Retina (tissue), 1 donor: Measurements from ENCODE around the gene EYA4.
"Not testable (repeated sequence)": the region's sequence is repeated elsewhere in the genome, so short reads cannot be mapped to it uniquely, and the experiment has no call there.

Experiments
- DNase-seq: peaks from one replicate; pipeline ENCODE4 v3.0.0-alpha.2; 2016

Gene EYA4

GRCh38 chr6:133541040-133541439, 299.9 kb downstream of the EYA4 start:
- no peak for DNase-seq

DNA sequence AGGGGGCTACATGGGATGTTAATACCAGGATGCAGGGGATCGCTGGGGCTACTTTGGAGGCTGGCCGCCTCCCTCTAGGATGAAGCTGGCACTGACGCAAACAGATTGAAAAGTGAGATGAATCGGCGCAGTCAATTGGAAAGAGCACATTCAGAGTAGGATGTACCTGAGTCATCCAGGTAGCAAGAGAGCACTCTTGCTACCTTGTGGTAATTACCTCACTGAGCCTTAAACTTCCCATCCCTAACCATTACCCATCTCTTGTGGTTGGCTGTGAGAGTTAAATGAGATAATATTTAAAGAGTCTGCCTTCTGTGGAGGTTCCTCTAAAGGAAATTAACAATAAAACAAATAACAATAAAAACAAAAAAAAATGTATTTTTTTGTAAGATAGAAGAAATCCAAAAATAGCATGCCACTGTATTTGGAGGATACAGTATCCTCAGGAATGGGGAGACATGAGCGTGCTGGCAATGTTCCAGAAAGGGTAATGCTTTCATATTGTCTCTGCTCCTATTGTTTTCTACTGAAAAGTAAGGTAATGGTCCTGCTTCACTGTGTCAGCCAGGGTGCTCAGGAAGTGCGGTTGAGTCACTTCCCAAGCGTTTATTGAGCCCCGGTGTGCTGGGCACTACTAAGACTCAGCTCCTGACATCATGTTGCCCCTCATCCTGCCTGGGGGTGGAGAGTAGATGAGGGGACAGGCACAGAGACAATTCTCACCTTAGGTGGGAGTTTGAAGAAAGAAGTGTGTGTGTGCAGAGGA, 301.1 kb downstream of the EYA4 start:
- DNase-seq, result no peak

DNA sequence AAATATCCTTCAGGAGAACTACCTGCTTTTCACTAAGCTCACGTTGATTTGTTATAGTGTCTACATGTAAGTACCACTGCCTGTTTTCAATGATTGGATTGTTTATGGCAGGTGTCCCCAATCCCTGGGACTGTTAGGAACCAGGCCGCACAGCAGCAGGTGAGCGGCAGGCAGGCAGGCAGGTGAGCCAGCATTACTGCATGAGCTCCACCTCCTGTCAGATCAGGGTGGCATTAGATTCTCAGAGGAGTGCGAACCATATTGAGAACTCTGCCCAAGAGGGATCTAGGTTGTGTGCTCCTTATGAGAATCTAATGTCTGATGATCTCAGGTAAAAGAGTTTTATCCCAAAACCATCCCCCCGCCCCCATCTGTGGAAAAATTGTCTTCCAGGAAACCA, 303.3 kb downstream of the EYA4 start:
- DNase-seq, result no peak

DNA sequence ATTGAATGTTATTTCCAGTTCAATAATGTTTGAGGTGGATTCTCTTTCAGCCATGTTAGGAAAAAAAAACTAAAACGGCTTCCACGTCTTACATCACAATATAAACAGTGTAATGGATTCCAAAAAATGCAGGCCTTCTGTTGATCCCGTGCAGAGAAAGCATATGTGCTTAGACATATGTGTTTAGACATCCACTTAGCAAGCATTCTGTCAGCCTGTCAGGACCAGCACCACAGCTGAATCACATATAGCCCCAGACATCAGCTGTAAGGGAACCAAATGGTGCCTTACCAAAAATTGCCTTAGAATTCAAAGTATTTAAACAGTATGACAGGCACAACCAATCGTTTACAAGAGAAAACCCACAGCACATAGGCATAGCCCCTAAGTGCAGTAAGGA, 304.9 kb downstream of the EYA4 start:
- no peak for DNase-seq

- DNase-seq, result no peak
Observed at GRCh38 chr6:133547136-133547535, 306.0 kb downstream of the EYA4 start.

DNA sequence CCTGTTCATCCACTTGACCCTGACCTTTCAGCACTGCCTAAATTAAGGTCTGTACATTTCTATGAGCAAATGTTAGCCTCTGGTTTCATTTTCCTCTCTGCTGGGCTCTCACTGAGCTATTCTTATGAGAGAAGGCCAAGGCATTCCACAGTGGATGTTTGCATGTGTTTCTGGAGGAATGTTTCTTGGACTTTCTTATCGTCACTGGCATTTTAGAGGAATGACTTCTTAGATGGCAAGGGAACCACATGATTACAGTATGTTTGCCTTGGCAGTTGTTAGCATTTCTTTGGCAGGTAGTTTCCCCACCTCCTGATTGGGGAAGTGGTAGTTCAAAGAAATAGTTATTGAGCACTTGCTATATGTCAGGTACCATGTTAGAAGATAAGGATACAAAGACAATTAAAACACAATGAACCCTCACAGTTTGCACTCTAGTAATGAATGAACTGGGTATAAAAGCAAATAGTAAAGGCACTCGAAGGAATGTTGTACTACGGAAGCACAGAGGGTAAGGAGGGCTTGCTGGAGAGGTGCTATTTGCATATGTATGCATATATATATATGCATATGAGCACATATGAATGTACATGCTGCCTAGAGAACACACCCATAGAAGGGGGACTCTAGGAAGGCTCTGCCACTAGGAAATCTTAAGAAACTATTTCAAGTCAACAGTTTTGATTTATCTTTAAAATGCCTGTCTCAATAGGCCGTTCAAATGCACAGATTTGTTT, 307.4 kb downstream of the EYA4 start:
- no peak for DNase-seq

DNA sequence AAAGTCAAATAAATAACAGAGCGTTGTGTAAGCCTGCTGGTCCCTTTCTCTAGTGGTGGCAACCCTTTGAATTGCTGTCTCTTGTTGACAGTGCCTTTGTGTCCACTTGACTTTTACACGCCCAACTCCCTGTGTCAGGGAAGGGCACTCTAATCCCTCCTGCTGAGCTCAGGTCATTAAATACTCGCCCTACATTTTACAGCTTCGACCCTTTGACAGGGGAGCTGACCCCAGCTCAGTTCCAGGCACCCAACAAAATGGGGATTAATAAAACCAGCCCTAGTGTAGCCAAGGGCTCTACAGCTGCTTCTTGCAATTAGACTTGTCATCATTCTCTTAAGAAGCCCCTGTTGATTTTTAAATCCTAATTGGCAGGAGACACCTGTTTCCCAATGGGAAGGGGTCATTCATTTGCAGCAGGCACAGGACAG, 308.2 kb downstream of the EYA4 start:
- DNase-seq, result peak; percentile 29

- DNase-seq, result no peak
Observed at GRCh38 chr6:133550026-133550425, 308.9 kb downstream of the EYA4 start.

DNA sequence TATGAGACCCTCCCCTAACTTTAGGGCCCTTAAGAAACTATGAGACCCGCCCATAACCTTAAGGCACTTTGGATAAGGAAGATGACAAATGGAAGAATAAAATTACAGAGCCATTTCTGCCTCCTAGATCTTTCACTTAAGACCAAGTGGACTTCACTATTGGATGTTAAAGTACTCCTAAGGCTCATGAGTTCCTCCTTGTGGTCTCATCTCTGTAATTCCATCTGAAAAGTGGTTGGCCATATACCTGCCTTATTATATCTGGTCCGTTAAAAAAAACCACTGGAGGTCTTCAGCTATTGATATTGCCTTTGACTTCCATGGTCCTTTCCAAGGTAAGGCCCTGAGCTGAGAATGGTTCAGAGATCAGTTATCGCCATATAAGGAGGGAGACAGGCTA, 310.3 kb downstream of the EYA4 start:
- no peak for DNase-seq

- DNase-seq, result no peak
Observed at GRCh38 chr6:133551847-133552341, 310.7 kb downstream of the EYA4 start.

- peak; percentile 47 for DNase-seq
Observed at GRCh38 chr6:133553652-133554051, 312.5 kb downstream of the EYA4 start.

- not testable (repeated sequence) for DNase-seq
Observed at GRCh38 chr6:133554121-133554520, 313.0 kb downstream of the EYA4 start.

- no peak for DNase-seq
Observed at GRCh38 chr6:133555685-133556084, 314.5 kb downstream of the EYA4 start.

- DNase-seq, result no peak
Observed at GRCh38 chr6:133559926-133560325, 318.8 kb downstream of the EYA4 start.

DNA sequence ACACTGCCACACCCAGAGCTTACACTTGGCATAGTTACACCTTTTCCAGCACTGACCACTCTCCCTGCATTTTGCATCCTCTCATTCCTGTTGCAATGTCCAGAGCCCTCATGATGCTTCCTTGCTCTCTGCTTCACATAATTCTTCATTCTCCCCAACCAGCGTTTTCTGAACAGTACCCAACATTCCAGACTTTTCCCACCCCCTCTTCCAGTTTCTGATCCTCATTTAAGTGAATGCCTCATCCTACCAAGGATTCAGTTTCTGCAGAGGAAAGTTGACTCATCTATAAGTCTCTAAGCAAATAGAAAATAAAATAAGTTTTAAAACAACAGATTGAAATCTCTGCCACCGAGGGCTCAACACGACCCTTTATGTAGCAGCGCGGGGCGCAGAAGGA, 326.5 kb downstream of the EYA4 start:
- DNase-seq, result no peak

- peak; percentile 67 for DNase-seq
Observed at GRCh38 chr6:133568970-133569889, 328.1 kb downstream of the EYA4 start.

GRCh38 chr6:133571681-133572080, 330.5 kb downstream of the EYA4 start:
- DNase-seq, result no peak

DNA sequence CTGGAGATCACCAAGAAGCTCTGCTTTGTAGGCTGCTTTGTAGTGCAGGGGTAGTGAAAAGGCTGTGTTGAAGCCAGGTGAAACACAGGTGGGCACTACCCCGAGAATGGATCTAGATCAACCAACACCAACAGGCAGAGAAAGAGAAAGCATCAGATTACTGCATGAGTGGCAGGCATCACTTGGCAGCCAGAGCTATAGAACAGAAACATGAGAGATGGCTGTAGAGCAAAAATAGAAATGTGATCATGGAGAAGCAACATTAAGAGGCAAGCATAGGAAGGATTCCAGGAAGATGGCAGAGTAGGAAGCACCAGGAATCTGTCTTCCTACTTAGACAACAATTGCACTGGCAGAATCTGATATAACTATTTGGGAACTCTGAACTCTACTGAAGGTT, 336.7 kb downstream of the EYA4 start:
- DNase-seq, result no peak
